Stimulated activated CD8-positive, alpha-beta memory T cell treated with anti-CD3 and anti-CD28 coated beads, Interleukin-7, amount 100 ng/mL, for 1 hour (primary cell): ENCODE results near the gene MARCHF4.
"Not testable (repeated sequence)": the region's sequence is repeated elsewhere in the genome, so short reads cannot be mapped to it uniquely, and the experiment has no call there.

Source experiments
- DNase-seq, 2 donors: peaks; one replicate each; pipeline ENCODE4 v3.0.0-alpha.2; 2020; ENCODE audit warnings: low read depth in 2 of 2

The MARCHF4 gene

DNA sequence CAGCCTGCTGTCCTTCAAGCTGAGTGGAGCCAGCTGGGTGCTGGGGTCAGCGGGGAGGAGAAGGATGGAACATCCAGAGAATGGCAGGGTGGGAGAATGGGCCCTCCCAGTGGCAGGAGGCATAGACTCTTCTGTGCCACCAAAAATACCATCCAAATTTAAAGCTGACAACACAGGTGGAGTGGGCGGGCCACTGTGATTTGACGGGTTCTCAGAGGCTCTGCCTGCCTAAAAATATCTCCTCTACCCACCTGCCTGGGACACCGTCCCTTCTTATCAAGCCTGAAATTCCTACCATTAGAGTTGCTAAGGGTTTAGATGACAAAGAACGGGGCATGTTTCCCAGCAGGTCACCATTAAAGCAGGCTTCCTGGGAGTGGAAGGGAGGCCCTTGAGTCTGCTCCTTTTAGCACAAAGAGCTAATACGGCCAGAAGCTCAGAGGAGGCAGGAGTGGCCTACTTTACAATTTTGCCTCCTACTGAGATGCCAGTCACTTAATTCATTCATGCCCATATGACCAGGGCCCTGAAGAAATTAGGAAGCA lies 19.8 kb upstream of the MARCHF4 start:
- DNase-seq = no peak

GRCh38 chr2:216391401-216391800 lies 19.1 kb upstream of the MARCHF4 start:
- no peak for DNase-seq

DNA sequence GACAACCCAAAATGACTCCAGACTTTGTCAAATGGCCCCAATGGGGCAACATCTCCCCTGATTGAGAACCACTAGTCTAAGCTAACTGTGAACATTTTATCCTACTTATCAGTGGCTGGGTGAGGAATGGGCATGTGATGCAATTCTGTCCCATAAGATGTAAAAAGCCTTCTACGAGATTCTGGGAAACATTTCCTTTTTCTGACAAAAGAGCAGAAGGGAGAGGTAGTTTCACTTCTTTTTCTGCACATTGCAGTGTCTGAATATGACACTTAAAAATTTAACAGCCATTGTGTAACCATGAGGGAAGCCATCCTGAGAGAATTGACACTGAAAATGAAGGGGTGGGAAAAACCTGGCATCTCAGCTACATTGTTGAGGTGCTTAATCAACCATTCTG lies 17.3 kb upstream of the MARCHF4 start:
- no peak for DNase-seq

- no peak for DNase-seq
Measured at GRCh38 chr2:216388046-216388884, 16.0 kb upstream of the MARCHF4 start.

- DNase-seq = no peak
Measured at GRCh38 chr2:216387262-216387661, 15.0 kb upstream of the MARCHF4 start.

DNA sequence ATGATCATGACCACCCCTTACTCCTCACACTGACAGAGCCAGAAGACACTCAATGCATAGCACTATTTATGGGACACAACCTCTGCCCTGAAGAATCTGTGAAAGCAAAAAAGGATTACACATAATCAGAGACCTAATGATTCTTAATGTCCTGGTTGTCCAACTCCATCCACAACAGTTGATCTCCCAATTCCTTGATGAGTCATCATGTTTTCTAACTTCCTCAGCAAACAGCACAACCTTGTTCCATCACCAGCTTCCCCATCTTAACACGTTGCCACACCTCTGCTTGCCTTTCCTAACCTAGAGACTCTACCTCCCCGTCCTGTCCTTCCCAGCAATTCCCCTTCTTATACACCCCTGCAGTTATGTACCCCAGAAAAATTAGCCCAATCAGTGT lies 13.2 kb upstream of the MARCHF4 start:
- DNase-seq = no peak

DNA sequence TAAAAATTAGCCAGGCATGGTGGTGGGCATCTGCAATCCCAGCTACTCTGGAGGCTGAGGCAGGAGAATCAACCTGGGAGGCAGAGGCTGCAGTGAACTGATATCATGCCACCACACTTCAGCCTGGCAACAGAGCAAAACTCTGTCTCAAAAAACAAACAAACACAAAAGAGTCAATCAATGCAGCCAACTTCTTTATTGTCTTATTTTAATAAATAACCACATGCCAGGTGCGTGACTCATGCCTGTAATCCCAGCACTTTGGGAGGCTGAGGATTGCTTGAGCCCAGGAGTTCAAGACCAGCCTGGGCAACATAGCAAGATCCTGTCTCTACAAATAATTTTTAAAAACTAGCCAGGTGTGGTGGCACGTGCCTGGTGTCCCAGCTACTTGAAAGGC lies 12.1 kb upstream of the MARCHF4 start:
- not testable (repeated sequence) for DNase-seq

DNA sequence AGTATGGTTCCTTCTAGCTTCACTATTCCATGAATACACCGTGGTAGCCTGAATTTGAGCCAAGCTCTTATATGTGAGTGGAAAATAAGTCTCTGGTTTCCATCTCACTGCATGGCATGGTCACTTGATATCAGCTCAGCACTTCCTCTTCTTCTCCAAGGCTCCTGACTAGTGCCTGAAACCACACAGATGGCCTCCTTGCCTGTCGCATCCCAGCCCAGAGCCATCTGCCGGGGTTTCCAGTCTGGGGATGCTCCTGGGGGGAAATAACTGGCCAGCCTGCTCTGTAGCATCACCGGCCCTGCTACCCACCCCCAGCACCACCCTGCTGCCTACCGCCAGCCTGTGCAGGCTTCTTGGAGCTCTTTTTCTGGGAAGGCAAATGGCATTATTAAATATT lies 7.7 kb upstream of the MARCHF4 start:
- no peak for DNase-seq

GRCh38 chr2:216375286-216375685 lies 3.0 kb upstream of the MARCHF4 start:
- DNase-seq = no peak

DNA sequence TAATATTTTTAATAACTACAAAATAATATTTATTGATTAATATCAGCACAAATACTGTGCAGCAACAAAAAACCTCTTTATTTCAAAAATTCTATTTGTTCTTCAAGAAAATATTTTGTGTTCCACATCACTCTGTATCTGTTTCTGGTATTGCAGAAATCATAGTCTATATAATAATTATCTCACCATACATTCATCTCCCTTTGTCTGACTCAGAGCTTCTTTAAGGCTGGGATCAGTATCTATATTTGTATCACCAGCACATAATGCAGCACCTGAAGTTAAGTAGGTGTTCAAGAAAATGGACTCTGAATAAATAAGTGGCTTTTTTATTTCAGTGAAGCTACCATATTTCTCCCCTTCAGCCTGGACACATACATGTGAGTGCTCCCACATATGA lies 1.6 kb upstream of the MARCHF4 start:
- no peak for DNase-seq

- DNase-seq = no peak
Measured at GRCh38 chr2:216372761-216373291, 543 bp upstream of the MARCHF4 start.

GRCh38 chr2:216370961-216371712 lies 1.1 kb downstream of the MARCHF4 start:
- no peak for DNase-seq

GRCh38 chr2:216369821-216370220 lies 2.5 kb downstream of the MARCHF4 start:
- DNase-seq = no peak

- no peak for DNase-seq
Measured at GRCh38 chr2:216366777-216367471, 5.4 kb downstream of the MARCHF4 start.

- no peak for DNase-seq
Measured at GRCh38 chr2:216365518-216365917, 6.8 kb downstream of the MARCHF4 start.

GRCh38 chr2:216363221-216363620 lies 9.1 kb downstream of the MARCHF4 start:
- DNase-seq = no peak

GRCh38 chr2:216362730-216363129 lies 9.6 kb downstream of the MARCHF4 start:
- DNase-seq = no peak

DNA sequence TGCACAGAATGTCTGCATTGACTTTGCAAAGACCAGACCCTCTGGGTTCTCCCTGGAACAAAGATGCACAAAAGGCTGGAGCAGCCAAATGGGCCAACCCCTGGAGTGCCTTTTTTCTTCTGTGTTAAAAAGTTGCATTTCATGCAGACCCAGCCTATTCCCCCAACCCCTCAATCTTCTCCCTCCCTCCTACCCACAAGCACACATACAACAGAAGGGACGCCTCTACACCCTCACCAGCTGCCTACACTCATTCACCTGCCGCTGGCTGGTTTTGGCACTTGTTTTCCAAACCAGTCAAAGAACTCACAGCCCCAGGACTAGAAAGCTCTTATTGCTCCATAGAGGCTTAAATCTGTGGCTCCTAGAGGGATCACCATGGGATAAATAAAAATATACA lies 16.6 kb downstream of the MARCHF4 start:
- DNase-seq = no peak

GRCh38 chr2:216354306-216354705 lies 18.0 kb downstream of the MARCHF4 start:
- no peak for DNase-seq

DNA sequence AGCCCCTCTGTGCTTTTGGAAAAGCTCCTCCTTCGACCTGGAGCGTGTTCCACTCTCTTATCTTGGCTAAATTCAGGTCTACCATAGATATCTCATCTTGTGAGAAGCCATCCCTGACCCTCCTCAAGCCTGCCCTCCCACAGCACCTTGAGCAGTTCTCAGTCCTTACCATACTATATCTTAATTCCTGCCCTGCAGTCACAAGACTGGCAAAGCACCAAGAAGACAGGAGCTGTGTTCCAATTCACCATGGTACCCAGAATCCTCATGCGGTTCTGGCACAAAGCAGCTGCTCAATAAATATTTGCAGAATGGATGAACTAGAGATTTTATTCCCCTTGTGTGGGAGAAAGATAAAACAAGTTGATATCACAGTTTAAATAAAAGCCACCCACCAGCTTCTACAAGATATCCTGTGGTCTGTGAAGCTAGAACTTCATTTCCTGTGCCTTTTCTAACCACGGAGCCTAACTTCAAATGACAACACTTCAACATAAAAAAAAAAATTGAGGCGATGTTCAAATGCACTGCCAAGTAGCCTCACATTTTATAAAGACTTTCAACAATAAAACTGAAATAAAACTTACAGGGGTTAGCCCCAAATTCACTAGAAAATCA lies 19.5 kb downstream of the MARCHF4 start:
- DNase-seq = no peak

DNA sequence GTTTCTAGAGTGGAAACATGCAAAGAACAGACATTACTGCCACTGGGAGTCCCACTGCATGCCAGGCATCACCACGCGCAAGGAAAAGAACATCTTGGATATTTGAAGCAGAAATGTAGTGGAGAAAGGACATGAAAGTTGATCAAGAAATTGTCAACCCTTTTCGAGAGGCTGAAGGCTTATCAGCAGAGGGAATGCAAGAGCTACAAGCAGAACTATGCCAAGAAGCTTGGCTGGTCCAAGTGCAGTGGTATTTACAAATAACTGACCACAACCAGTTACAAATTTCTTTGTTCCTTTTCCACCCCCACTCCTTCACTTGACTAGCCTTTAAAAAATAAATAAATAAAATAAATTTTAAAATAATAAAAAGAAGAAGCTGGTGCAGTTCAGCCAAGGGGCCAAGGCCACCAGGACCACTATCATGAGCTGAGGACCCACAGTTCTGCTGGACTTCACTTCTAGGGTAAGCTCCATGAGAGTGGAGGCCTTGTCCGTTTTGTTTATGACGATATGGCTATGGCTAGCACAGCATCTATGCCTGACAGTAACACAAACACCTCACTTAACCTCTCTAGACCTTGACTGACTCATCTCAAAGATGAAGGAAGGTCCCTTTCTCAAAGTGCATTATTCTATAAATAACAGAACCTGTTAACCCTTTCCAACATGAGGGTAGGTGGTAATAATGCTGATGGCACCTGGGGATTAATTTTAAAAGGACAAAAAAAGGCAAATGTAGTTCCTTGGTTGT lies 20.9 kb downstream of the MARCHF4 start:
- no peak for DNase-seq
